ENCODE data around the gene CXXC5. TPM values are rescaled to one million over a fixed set of nuclear protein-coding genes. Genes with fewer than 3 reads are reported as not detected.

CXXC5 gene
- total RNA-seq, 1 experiment from 2014 or later = 97.2 TPM

- TF ChIP-seq, protein P1, sequence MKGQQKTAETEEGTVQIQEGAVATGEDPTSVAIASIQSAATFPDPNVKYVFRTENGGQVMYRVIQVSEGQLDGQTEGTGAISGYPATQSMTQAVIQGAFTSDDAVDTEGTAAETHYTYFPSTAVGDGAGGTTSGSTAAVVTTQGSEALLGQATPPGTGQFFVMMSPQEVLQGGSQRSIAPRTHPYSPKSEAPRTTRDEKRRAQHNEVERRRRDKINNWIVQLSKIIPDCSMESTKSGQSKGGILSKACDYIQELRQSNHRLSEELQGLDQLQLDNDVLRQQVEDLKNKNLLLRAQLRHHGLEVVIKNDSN (CRISPR knock-in tag; IDR thresholded peaks at IDR 0.05) = no peak
- no peak for TF ChIP-seq CBFB (CRISPR knock-in tag; IDR thresholded peaks at IDR 0.05; ENCODE audit: low read depth)
Measured at GRCh38 chr5:139667730-139668063, 19.5 kb downstream of the CXXC5 start (continued).

DNA sequence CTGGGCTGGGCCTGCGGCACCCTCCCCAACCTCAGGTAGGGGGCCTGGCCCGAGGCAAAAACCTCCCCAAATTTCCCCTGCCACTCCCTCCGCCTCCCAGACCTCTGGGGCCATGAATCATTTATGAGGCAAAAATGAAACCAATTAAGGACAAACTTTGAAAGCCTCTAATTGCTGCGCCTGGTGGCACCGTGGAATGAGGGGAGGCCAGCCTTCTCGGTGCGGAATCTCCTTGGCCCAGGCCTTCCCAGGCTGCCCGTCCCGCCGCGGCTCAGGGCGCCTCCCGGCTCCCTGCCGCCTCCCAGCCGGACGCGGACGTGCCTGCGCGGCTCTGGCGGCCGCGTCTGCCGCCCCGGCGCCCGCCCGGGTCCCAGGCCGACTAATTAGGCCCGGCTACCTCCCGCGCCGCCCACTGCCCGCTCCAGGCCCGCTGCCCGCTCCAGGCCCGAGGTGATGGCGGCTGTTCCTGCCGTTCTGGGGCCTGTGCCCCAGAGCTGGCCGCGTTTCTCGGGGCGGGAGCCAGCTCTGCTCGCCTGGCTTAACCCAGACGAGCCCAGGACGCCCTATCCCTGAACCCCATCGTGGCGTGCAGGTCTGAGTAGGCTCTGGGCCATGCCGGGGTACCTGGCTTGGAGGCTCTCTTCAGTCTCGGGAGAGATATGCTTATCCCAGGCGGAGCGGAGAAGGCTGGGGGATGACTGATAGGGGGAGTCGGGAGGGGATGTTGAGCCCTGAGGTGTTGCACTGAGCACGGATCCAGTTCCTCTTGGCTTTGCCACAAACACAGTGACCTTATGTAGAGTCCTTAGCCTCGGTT, 20.1 kb downstream of the CXXC5 start:
- Mint-ChIP-seq H3K36me3 (no peaks in the 10 kb centered on the region; the same call in 1 of the 2 replicates), H3K27ac (0 out of 2 replicates have a peak overlapping the region, but pooled peaks have one; percentile 45), H3K4me1 (peaks cover 75% of the 10 kb centered on the region), H3K27me3 (ENCODE audit: low read depth) (no peaks in the 10 kb centered on the region), H3K4me3 (peak overlapping the region; percentile 12; the same call in 1 of the 2 replicates), H3K9me3 (no peaks in the 10 kb centered on the region)
- CTCF ChIA-PET = interaction anchor here (0.8 to 2.9 kb wide), 12 partner anchors 10 to 107 kb away, joined by 3 to 17 read pairs (median 4); no protein-coding TSS in a partner anchor
- POLR2A ChIA-PET = interaction anchor here (1.4 to 1.9 kb wide), 2 partner anchors 20 to 32 kb away, joined by 3 to 5 read pairs; partner anchors contain the start of gene CXXC5
- TF ChIP-seq SMAD3 (CRISPR knock-in tag; IDR thresholded peaks at IDR 0.05; ENCODE audit: borderline replicate concordance) (no peak), E2F5 (CRISPR knock-in tag; IDR thresholded peaks at IDR 0.05) (0 out of 2 replicates have a peak, but pooled peaks have one; percentile 13)
- ATAC-seq (peak; percentile 37), DNase-seq (ENCODE audit: low spot score) (no peak)

GRCh38 chr5:139668924-139669661, 20.9 kb downstream of the CXXC5 start:
- Mint-ChIP-seq H3K27me3 (ENCODE audit: low read depth) (no peaks in the 10 kb centered on the region), H3K36me3 (no peaks in the 10 kb centered on the region; the same call in 1 of the 2 replicates), H3K4me1 (peaks cover 73% of the 10 kb centered on the region), H3K9me3 (no peaks in the 10 kb centered on the region), H3K4me3 (no peak overlapping the region), H3K27ac (peak overlapping the region; percentile 36; the same call in 1 of the 2 replicates)
- TF ChIP-seq ESRRA (CRISPR knock-in tag; IDR thresholded peaks at IDR 0.05; ENCODE audit: borderline replicate concordance) = no peak
- TF ChIP-seq ATF6 (CRISPR knock-in tag; IDR thresholded peaks at IDR 0.05) = no peak
- TF ChIP-seq GRHL2 (CRISPR knock-in tag; IDR thresholded peaks at IDR 0.05; ENCODE audit: insufficient replicate concordance, severe bottlenecking) = no peak
- no peak for TF ChIP-seq ZBTB21 (CRISPR knock-in tag; IDR thresholded peaks at IDR 0.05; ENCODE audit: borderline replicate concordance)
- no peak for TF ChIP-seq ZNF317 (CRISPR knock-in tag; IDR thresholded peaks at IDR 0.05; ENCODE audit: borderline replicate concordance, low read depth)
- TF ChIP-seq TEAD1 (CRISPR knock-in tag; IDR thresholded peaks at IDR 0.05) = no peak
- TF ChIP-seq, protein P2, sequence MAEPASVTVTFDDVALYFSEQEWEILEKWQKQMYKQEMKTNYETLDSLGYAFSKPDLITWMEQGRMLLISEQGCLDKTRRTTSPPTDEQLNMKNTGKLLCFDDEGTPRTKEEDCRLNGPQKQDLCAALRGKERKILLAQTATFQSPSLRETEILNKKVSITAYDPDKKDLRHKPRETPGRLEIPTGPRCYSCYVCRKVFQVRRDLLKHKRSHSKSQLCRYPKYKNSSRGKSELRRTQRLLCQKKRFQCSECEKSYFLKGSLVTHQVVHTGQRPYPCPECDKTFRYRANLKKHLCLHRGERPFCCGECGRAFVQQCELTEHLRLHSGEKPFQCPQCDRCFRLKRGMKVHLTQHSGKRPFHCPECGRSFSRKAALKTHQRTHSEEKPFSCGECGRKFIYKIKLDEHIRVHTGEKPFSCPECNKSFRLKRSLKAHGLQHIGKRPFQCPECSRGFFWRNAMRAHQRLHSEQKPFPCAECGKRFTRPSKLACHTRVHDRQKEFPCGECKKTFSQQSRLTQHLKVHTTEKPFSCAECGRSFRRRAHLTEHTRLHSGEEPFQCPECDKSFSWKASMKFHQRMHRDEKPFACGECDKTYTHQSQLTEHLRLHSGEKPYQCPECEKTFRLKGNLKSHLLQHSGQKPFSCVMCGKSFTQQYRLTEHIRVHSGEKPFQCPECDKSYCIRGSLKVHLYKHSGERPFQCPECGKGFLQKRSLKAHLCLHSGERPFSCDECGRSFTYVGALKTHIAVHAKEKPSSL (CRISPR knock-in tag; conservative IDR thresholded peaks at IDR 0.05) = no peak
- TF ChIP-seq SOX15 (CRISPR knock-in tag; IDR thresholded peaks at IDR 0.05) = no peak
- no peak for TF ChIP-seq SMAD3 (CRISPR knock-in tag; IDR thresholded peaks at IDR 0.05; ENCODE audit: borderline replicate concordance)
- TF ChIP-seq, protein P3, sequence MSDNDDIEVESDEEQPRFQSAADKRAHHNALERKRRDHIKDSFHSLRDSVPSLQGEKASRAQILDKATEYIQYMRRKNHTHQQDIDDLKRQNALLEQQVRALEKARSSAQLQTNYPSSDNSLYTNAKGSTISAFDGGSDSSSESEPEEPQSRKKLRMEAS (CRISPR knock-in tag; IDR thresholded peaks at IDR 0.05) = no peak
- TF ChIP-seq E2F5 (CRISPR knock-in tag; IDR thresholded peaks at IDR 0.05) = no peak
- no peak for TF ChIP-seq ELF4 (CRISPR knock-in tag; IDR thresholded peaks at IDR 0.05; ENCODE audit: low read depth)
- no peak for TF ChIP-seq USF2 (CRISPR knock-in tag; IDR thresholded peaks at IDR 0.05)
- no peak for TF ChIP-seq NFATC4 (CRISPR knock-in tag; IDR thresholded peaks at IDR 0.05)
- TF ChIP-seq, protein P1 (CRISPR knock-in tag; IDR thresholded peaks at IDR 0.05) = no peak
- no peak for TF ChIP-seq ZNF121 (CRISPR knock-in tag; IDR thresholded peaks at IDR 0.05)
- no peak for TF ChIP-seq ZNF219 (CRISPR knock-in tag; IDR thresholded peaks at IDR 0.05; ENCODE audit: borderline replicate concordance)
- ATAC-seq = no peak
- ChIA-PET CTCF (interaction anchor here (0.8 to 3.1 kb wide), 6 partner anchors 11 to 106 kb away, joined by 3 to 29 read pairs (median 8); no protein-coding TSS in a partner anchor), POLR2A (interaction anchor here (1.9 kb wide), 1 partner anchor 21 kb away, joined by 5 read pairs; the partner anchor contains the start of gene CXXC5)
- no peak for DNase-seq (ENCODE audit: low spot score)
